ENCODE results near the gene ARF6. TPM values are rescaled to one million over a fixed set of nuclear protein-coding genes. Genes with fewer than 3 reads are reported as not detected.

Gene ARF6
- total and polyA plus RNA-seq, 9 of the 15 experiments (the other 6 are each of a cell fraction or from before 2014, with no cell fraction given): 15.3 to 35.2 (median 24.9) TPM

DNA sequence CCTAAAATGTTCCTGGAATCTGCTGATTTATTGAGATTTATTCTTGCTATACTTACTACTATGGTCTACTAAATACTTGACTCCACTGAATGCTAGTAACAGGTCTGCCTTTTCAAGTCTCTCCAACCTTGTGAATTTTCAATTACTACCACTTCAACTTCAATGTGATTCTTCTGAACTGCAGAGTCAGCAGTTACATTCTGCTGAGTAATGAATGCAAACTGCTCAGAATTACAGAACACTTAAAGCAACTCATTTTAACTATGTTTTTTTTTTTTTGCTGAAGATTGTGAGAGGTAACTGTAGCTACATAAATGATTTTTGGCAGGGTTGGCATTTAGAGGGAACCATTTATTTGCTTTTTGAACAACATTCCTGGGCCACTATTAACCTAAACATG, 41.8 kb downstream of the ARF6 start (continued):
- no peak for TF ChIP-seq PKNOX1 (IDR thresholded peaks at IDR 0.05)
- no peak for TF ChIP-seq FIP1L1 (IDR thresholded peaks at IDR 0.05; ENCODE audit: low read depth, low read length, poor library complexity, severe bottlenecking)
- TF ChIP-seq MAFG (tag; conservative IDR thresholded peaks at IDR 0.05): peak; percentile 98
- no peak for TF ChIP-seq ZC3H4 (CRISPR knock-in tag; IDR thresholded peaks at IDR 0.05; ENCODE audit: borderline replicate concordance)
- TF ChIP-seq CAMTA2 (CRISPR knock-in tag; conservative IDR thresholded peaks at IDR 0.05): no peak
- TF ChIP-seq EP400 (IDR thresholded peaks at IDR 0.05): no peak
- TF ChIP-seq SRSF9 (IDR thresholded peaks at IDR 0.05; ENCODE audit: borderline replicate concordance, low read depth, low read length): no peak
- TF ChIP-seq NFE2 (IDR thresholded peaks at IDR 0.05; ENCODE audit: low read depth): peak; percentile 62
- TF ChIP-seq TFE3 (CRISPR knock-in tag; IDR thresholded peaks at IDR 0.05): no peak
- TF ChIP-seq ZNF668 (CRISPR knock-in tag; IDR thresholded peaks at IDR 0.05): no peak
- TF ChIP-seq ZNF639 (CRISPR knock-in tag; conservative IDR thresholded peaks at IDR 0.05 in 1 of 2, IDR thresholded peaks at IDR 0.05 in 1 of 2): no peak
- peak; percentile 99 for TF ChIP-seq MAFK (IDR thresholded peaks at IDR 0.05; ENCODE audit: low read length)
- no peak for TF ChIP-seq CXXC5 (CRISPR knock-in tag; IDR thresholded peaks at IDR 0.05)
- TF ChIP-seq LARP7 (IDR thresholded peaks at IDR 0.05): no peak
- TF ChIP-seq ZFX (CRISPR knock-in tag; IDR thresholded peaks at IDR 0.05): no peak
- no peak for TF ChIP-seq RBM17 (IDR thresholded peaks at IDR 0.05; ENCODE audit: borderline replicate concordance, low read depth, low read length)
- TF ChIP-seq ARID1B (IDR thresholded peaks at IDR 0.05): no peak
- peak; percentile 99 for TF ChIP-seq C11orf30 (IDR thresholded peaks at IDR 0.05; ENCODE audit: low read depth)
- TF ChIP-seq SMARCE1 (IDR thresholded peaks at IDR 0.05): no peak
- peak; percentile 88 for TF ChIP-seq BACH1 (tag; IDR thresholded peaks at IDR 0.05)
- no peak for TF ChIP-seq ZNF239 (CRISPR knock-in tag; IDR thresholded peaks at IDR 0.05)
- no peak for TF ChIP-seq ZNF584 (CRISPR knock-in tag; IDR thresholded peaks at IDR 0.05; ENCODE audit: low read depth)
- TF ChIP-seq TCFL5 (CRISPR knock-in tag; conservative IDR thresholded peaks at IDR 0.05): no peak
- TF ChIP-seq FOXJ3 (CRISPR knock-in tag; IDR thresholded peaks at IDR 0.05): no peak
- TF ChIP-seq FOXM1 (IDR thresholded peaks at IDR 0.05; ENCODE audit: low read depth): no peak
- TF ChIP-seq FOXM1 (CRISPR knock-in tag; IDR thresholded peaks at IDR 0.05; ENCODE audit: low read depth): no peak
- no peak for TF ChIP-seq ZNF644 (tag; IDR thresholded peaks at IDR 0.05; ENCODE audit: low read depth)

Measured in K562 (cell line).